Immature natural killer cell (primary cell): ENCODE data around the gene HDAC2. TPM values are rescaled to one million over a fixed set of nuclear protein-coding genes. Genes with fewer than 3 reads are reported as not detected.
A peak's percentile ranks its signal among the peaks of the same experiment; 100 is the strongest.
"Not testable (repeated sequence)": the region's sequence is repeated elsewhere in the genome, so short reads cannot be mapped to it uniquely, and the experiment has no call there.

Experiments
- DNase-seq, 3 donors: peaks; one replicate each; pipeline ENCODE4 v3.0.0; 2022; ENCODE audit warnings: mixed read lengths in 1 of 3
- H3K27ac Mint-ChIP-seq, 6 donors: one replicate each; pipeline ENCODE4 v1.8.0; 2020; ENCODE audit warnings: mixed read lengths in 6 of 6, mild to moderate bottlenecking in 5 of 6, inconsistent platforms in 4 of 6, moderate library complexity in 3 of 6
- H3K27me3 Mint-ChIP-seq, 3 donors: one replicate each; pipeline ENCODE4 v1.8.0; 2020 to 2021; ENCODE audit warnings: low read depth in 3 of 3, mild to moderate bottlenecking in 3 of 3, mixed read lengths in 3 of 3, moderate library complexity in 3 of 3, inconsistent platforms in 1 of 3
- H3K36me3 Mint-ChIP-seq, 3 donors: one replicate each; pipeline ENCODE4 v1.8.0; 2020; ENCODE audit warnings: mixed read lengths in 3 of 3, inconsistent platforms in 2 of 3, mild to moderate bottlenecking in 2 of 3
- H3K4me1 Mint-ChIP-seq, 2 donors: one replicate each; pipeline ENCODE4 v1.8.0; 2020; ENCODE audit warnings: inconsistent platforms in 2 of 2, mild to moderate bottlenecking in 2 of 2, mixed read lengths in 2 of 2, moderate library complexity in 1 of 2
- H3K4me3 Mint-ChIP-seq, 5 donors: one replicate each; pipeline ENCODE4 v1.8.0; 2020; ENCODE audit warnings: mild to moderate bottlenecking in 5 of 5, mixed read lengths in 5 of 5, inconsistent platforms in 3 of 5, moderate library complexity in 3 of 5
- H3K9me3 Mint-ChIP-seq, 6 donors: one replicate each; pipeline ENCODE4 v1.8.0; 2020; ENCODE audit warnings: mild to moderate bottlenecking in 6 of 6, mixed read lengths in 6 of 6, inconsistent platforms in 4 of 6, moderate library complexity in 3 of 6
- polyA plus RNA-seq, 3 donors: library from polyadenylated mRNA; unstranded; fragments of 300-500 nt; fragmentation: Illumina TruSeq; gene quantifications; one replicate each; pipeline ENCODE4 v1.2.3, GENCODE V29; 2021

HDAC2 gene
- polyA plus RNA-seq: 100 to 1,000 TPM in 1 of 3 donors, 10 to 100 TPM in 2; 61.2 to 103 (median 90.3) TPM

GRCh38 chr6:113970805-113971676 lies at the start of gene HDAC2:
HDAC2 (minus strand) TSS chr6:113971148; CDS start chr6:113970908, 240 bp downstream.
- Mint-ChIP-seq H3K4me1 (peaks cover 25 to 42% of the 10 kb centered on the region in 2 donors), H3K4me3 (peak within 1 kb of the TSS; percentile 92 to 98 (median 97)), H3K27me3 (peaks cover 7 to 20% (median 9%) of the 10 kb centered on the region in 3 donors), H3K9me3 (no peaks in the 10 kb centered on the region), H3K27ac (peak within 1 kb of the TSS; percentile 91 to 97 (median 96)), H3K36me3 (no peaks in the 10 kb centered on the region)
- DNase-seq: peak; percentile 82 to 87 (median 87)

DNA sequence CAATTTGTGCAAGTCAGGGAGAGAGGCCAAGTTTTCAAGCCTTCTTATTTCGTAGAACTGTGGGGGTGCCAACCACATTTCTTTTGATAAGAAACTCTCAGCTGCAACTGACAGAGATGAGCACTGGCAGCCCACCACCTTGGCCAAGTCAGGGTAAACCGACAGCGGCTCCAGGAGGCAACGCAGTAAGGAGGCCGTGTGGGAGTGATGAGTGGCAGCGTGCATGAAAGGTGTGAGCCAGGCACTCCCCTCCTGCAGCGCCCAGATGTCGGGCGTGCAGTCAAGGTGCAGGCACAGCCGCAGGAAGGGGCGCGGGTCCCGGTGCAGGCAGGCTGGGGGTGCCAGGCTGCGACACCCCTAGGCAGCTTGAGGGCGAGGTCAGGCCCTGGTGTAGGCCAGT lies 49.2 kb upstream of the HDAC2 start:
- DNase-seq: no peak
- H3K4me1 Mint-ChIP-seq: no peaks in the 10 kb centered on the region
- H3K27ac Mint-ChIP-seq: no peak overlapping the region
- no peaks in the 10 kb centered on the region for H3K9me3 Mint-ChIP-seq
- no peaks in the 10 kb centered on the region for H3K36me3 Mint-ChIP-seq
- H3K4me3 Mint-ChIP-seq: no peak overlapping the region
- H3K27me3 Mint-ChIP-seq: peaks cover 0 to 3% (median 1%) of the 10 kb centered on the region in 3 donors

DNA sequence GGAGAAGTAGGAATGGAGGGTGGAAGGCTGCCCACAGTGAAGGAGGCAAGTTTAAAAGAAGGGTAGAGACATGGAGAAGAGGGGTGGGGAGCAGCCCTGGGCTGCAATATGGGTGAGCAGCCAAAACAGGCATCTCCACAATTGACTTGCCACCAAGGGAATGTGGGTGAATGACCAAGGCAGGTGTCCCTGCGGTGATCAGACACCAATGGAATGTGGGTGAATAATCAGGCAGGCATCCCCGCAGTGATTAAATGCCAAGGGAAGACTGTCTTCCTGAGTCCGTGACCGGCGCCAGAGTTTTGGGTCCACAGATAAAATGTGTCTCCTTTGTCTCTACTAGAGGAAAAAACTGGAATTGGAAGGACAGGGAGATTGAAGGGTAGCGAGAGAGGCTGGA lies 46.2 kb upstream of the HDAC2 start:
- H3K27me3 Mint-ChIP-seq, H3K9me3 Mint-ChIP-seq, H3K27ac Mint-ChIP-seq, H3K4me1 Mint-ChIP-seq, H3K4me3 Mint-ChIP-seq, H3K36me3 Mint-ChIP-seq, DNase-seq: not testable (repeated sequence)

GRCh38 chr6:114014106-114014505 lies 43.2 kb upstream of the HDAC2 start:
- not testable (repeated sequence) for DNase-seq, H3K4me3 Mint-ChIP-seq, H3K27me3 Mint-ChIP-seq

DNA sequence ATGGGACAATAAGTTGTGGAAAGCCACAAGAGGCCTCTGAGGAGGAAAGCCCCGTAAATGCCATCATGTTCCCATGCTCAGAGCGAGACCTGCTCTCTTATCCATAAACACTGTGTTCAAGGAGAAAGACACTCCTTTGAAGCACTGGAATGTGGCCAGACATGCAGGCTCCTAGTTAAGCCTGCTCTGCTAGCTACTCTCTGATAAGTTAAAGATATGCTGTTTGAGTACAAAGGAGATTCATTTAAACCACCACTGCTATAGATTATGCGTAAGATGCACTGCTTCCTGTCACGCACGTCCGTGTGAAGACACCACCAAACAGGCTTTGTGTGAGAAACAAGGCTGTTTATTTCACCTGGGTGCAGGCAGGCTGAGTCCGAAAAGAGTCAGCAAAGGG lies 40.5 kb upstream of the HDAC2 start:
- not testable (repeated sequence) for H3K4me1 Mint-ChIP-seq, H3K27ac Mint-ChIP-seq, DNase-seq, H3K9me3 Mint-ChIP-seq, H3K36me3 Mint-ChIP-seq, H3K4me3 Mint-ChIP-seq, H3K27me3 Mint-ChIP-seq

More at GRCh38 chr6:114014106-114014505, 43.2 kb upstream of the HDAC2 start:
- not testable (repeated sequence) for H3K9me3 Mint-ChIP-seq, H3K4me1 Mint-ChIP-seq, H3K36me3 Mint-ChIP-seq, H3K27ac Mint-ChIP-seq

DNA sequence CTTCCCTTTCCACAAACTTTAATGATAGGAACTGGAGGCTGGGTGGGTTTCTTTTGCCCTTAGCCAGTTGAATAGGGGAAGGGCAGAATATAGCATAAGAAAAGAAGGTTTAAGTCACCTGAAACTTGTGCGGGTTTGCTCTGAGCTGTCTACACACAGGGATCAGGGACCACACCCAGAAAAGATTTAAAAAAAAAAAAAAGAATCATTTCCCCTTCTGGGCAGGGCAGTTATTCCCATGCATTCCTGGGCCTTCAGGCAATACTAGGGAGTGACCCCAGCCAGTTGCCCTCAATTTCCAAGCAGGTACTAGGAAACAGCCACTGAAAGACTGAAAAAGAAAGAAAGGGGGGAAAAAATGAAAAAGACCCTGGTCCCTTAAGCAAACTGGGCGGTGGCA lies 39.6 kb upstream of the HDAC2 start:
- DNase-seq: no peak
- no peaks in the 10 kb centered on the region for H3K36me3 Mint-ChIP-seq
- H3K4me3 Mint-ChIP-seq: no peak overlapping the region
- no peak overlapping the region for H3K27ac Mint-ChIP-seq
- no peaks in the 10 kb centered on the region for H3K4me1 Mint-ChIP-seq
- no peaks in the 10 kb centered on the region for H3K9me3 Mint-ChIP-seq
- peaks cover 0 to 4% (median 2%) of the 10 kb centered on the region in 3 donors for H3K27me3 Mint-ChIP-seq

DNA sequence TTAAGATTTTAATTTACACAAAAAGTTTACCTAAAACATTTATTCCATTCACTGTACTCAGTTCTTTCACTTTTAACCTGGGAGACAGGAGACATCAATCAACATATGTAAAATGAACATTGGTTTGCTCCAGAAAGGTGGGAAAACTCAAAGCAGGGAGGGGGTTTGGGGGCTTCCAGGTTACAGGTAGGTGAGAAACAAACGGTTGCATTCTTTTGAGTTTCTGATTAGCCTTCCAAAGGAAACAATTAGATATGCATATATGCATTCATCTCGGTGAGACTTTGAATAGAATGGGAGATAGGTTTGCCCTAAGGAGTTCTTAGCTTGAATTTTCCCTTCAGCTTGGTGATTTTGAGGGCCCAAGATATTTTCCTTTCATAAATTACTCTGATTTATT lies 38.2 kb upstream of the HDAC2 start:
- Mint-ChIP-seq H3K36me3 (no peaks in the 10 kb centered on the region), H3K9me3 (no peaks in the 10 kb centered on the region), H3K4me3 (no peak overlapping the region), H3K4me1 (no peaks in the 10 kb centered on the region), H3K27ac (no peak overlapping the region), H3K27me3 (peaks cover 0 to 4% (median 2%) of the 10 kb centered on the region in 3 donors)
- no peak for DNase-seq

- Mint-ChIP-seq H3K4me1 (no peaks in the 10 kb centered on the region), H3K4me3 (no peak overlapping the region), H3K36me3 (no peaks in the 10 kb centered on the region), H3K27ac (no peak overlapping the region), H3K27me3 (peaks cover 0 to 4% (median 2%) of the 10 kb centered on the region in 3 donors), H3K9me3 (no peaks in the 10 kb centered on the region)
- DNase-seq: no peak
These were observed 37.4 kb upstream of the HDAC2 start for GRCh38 chr6:114008331-114008730.

- no peak overlapping the region for H3K4me3 Mint-ChIP-seq
- H3K4me1 Mint-ChIP-seq: no peaks in the 10 kb centered on the region
- H3K9me3 Mint-ChIP-seq: no peaks in the 10 kb centered on the region
- no peaks in the 10 kb centered on the region for H3K36me3 Mint-ChIP-seq
- peaks cover 2 to 4% (median 2%) of the 10 kb centered on the region in 3 donors for H3K27me3 Mint-ChIP-seq
- H3K27ac Mint-ChIP-seq: no peak overlapping the region
- DNase-seq: no peak
These were observed 36.6 kb upstream of the HDAC2 start for GRCh38 chr6:114007516-114007915.

- H3K9me3 Mint-ChIP-seq: no peaks in the 10 kb centered on the region
- H3K27ac Mint-ChIP-seq: no peak overlapping the region
- no peaks in the 10 kb centered on the region for H3K36me3 Mint-ChIP-seq
- H3K27me3 Mint-ChIP-seq: peaks cover 0 to 8% (median 2%) of the 10 kb centered on the region in 3 donors
- no peaks in the 10 kb centered on the region for H3K4me1 Mint-ChIP-seq
- no peak for DNase-seq
- no peak overlapping the region for H3K4me3 Mint-ChIP-seq
These were observed 30.4 kb upstream of the HDAC2 start for GRCh38 chr6:114001354-114001753.

DNA sequence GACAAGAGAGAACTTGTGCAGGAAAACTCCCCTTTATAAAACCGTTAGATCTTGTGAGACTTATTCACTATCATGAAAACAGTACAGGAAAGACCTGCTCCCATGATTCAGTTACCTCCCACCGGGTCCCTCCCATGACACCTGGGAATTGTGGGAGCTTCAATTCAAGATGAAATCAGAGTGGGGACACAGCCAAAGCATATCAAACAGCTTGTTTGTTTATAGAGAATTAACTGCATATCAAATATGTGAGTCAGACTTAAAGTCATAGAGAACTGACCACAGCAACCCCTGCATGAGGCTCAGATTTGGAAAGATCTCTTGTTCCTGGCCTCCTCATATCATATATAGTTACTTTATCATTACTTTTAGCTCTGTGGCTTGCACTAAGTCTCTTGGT lies 29.1 kb upstream of the HDAC2 start:
- no peak for DNase-seq
- no peaks in the 10 kb centered on the region for H3K4me1 Mint-ChIP-seq
- no peaks in the 10 kb centered on the region for H3K9me3 Mint-ChIP-seq
- no peaks in the 10 kb centered on the region for H3K36me3 Mint-ChIP-seq
- H3K27me3 Mint-ChIP-seq: peaks cover 0 to 8% (median 2%) of the 10 kb centered on the region in 3 donors
- H3K4me3 Mint-ChIP-seq: no peak overlapping the region
- no peak overlapping the region for H3K27ac Mint-ChIP-seq

DNA sequence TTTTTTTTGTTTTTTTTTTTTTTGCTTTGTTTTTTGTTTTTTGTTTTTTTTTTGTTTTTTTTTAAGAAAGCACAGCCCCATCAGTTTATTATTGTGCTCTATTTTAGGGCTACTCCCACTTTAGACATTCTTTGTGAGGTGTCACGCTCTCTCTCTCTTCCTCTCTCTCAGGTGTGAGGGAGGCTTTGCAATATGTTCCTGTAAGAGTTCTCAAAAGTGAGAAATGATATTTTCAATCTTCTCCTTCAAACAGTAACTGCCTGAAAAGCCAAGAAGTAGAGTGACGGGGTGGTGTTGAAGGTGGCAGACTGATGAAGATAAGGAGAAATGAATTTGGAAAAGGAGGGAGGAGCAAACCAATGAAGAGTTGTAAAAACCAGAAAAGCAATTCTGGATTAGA lies 28.3 kb upstream of the HDAC2 start:
- Mint-ChIP-seq H3K27ac (no peak overlapping the region), H3K4me1 (no peaks in the 10 kb centered on the region), H3K9me3 (no peaks in the 10 kb centered on the region), H3K27me3 (peaks cover 0 to 10% (median 2%) of the 10 kb centered on the region in 3 donors), H3K36me3 (no peaks in the 10 kb centered on the region), H3K4me3 (no peak overlapping the region)
- DNase-seq: no peak

- no peaks in the 10 kb centered on the region for H3K4me1 Mint-ChIP-seq
- no peak overlapping the region for H3K4me3 Mint-ChIP-seq
- H3K27me3 Mint-ChIP-seq: peaks cover 0 to 10% (median 2%) of the 10 kb centered on the region in 3 donors
- H3K36me3 Mint-ChIP-seq: no peaks in the 10 kb centered on the region
- no peak overlapping the region for H3K27ac Mint-ChIP-seq
- no peak for DNase-seq
- H3K9me3 Mint-ChIP-seq: no peaks in the 10 kb centered on the region
These were observed 27.9 kb upstream of the HDAC2 start for GRCh38 chr6:113998811-113999210.

- no peak for DNase-seq
- Mint-ChIP-seq H3K4me3 (no peak overlapping the region), H3K27me3 (peaks cover 0 to 8% (median 2%) of the 10 kb centered on the region in 3 donors), H3K9me3 (no peaks in the 10 kb centered on the region), H3K27ac (no peak overlapping the region), H3K36me3 (no peaks in the 10 kb centered on the region), H3K4me1 (no peaks in the 10 kb centered on the region)
These were observed 26.2 kb upstream of the HDAC2 start for GRCh38 chr6:113997116-113997515.

- peaks cover 1 to 7% (median 3%) of the 10 kb centered on the region in 3 donors for H3K27me3 Mint-ChIP-seq
- DNase-seq: no peak
- H3K36me3 Mint-ChIP-seq: no peaks in the 10 kb centered on the region
- no peak overlapping the region for H3K27ac Mint-ChIP-seq
- no peaks in the 10 kb centered on the region for H3K9me3 Mint-ChIP-seq
- no peak overlapping the region for H3K4me3 Mint-ChIP-seq
- H3K4me1 Mint-ChIP-seq: no peaks in the 10 kb centered on the region
These were observed 24.7 kb upstream of the HDAC2 start for GRCh38 chr6:113995634-113996033.
